IMR-90 (cell line): ENCODE data around the gene GABRE.
"Not testable (repeated sequence)": the region's sequence is repeated elsewhere in the genome, so short reads cannot be mapped to it uniquely, and the experiment has no call there.

Experiments
- CHD1 ChIP-seq: IDR thresholded peaks from 2 replicates; pipeline ENCODE4 v1.6.1; 2012; ENCODE audit warnings: low read depth, low read length, improper control_type of control experiment
- CTCF ChIP-seq: conservative IDR thresholded peaks from 2 replicates; pipeline ENCODE4 v1.5.1; 2012; ENCODE audit warnings: mild to moderate bottlenecking, low read depth, low read length, improper control_type of control experiment
- ELK1 ChIP-seq: fragments of 150-350 bp; IDR thresholded peaks from 2 replicates; pipeline ENCODE4 v1.6.1; 2016; ENCODE audit warnings: low read depth, mild to moderate bottlenecking, low read length, moderate library complexity, borderline replicate concordance

- TF ChIP-seq CTCF, ELK1, CHD1: not testable (repeated sequence)
These were observed 55.7 kb downstream of the GABRE start for GRCh38 chrX:151918736-151919135.
